ENCODE measurements around the gene SLK.

GRCh38 chr10:104033401-104033930, 66.5 kb downstream of the SLK start:
- TF ChIP-seq POLR2AphosphoS5 (IDR thresholded peaks at IDR 0.05): no peak
- no peak for TF ChIP-seq CTCF (IDR thresholded peaks at IDR 0.05)

All from upper lobe of left lung (tissue), 4 donors.